ENCODE data around the gene COA1.
"Not testable (repeated sequence)": the region's sequence is repeated elsewhere in the genome, so short reads cannot be mapped to it uniquely, and the experiment has no call there.

Gene COA1, protein sequence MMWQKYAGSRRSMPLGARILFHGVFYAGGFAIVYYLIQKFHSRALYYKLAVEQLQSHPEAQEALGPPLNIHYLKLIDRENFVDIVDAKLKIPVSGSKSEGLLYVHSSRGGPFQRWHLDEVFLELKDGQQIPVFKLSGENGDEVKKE

GRCh38 chr7:43729214-43729923 lies at the start of gene COA1:
Gene COA1, minus strand, starts transcription at chr7:43729523. Its CDS starts 80,909 bp downstream, at chr7:43648614.
- DNase-seq (ENCODE audit: low read depth in 2 of 2): peak; percentile 68 to 74

- not testable (repeated sequence) for DNase-seq (ENCODE audit: low read depth in 2 of 2)
Measured at GRCh38 chr7:43778293-43779044, 49.1 kb upstream of the COA1 start.

GRCh38 chr7:43775255-43775654 lies 45.9 kb upstream of the COA1 start:
- not testable (repeated sequence) for DNase-seq (ENCODE audit: low read depth in 2 of 2)

- not testable (repeated sequence) for DNase-seq (ENCODE audit: low read depth in 2 of 2)
Measured at GRCh38 chr7:43773268-43773667, 43.9 kb upstream of the COA1 start.

DNA sequence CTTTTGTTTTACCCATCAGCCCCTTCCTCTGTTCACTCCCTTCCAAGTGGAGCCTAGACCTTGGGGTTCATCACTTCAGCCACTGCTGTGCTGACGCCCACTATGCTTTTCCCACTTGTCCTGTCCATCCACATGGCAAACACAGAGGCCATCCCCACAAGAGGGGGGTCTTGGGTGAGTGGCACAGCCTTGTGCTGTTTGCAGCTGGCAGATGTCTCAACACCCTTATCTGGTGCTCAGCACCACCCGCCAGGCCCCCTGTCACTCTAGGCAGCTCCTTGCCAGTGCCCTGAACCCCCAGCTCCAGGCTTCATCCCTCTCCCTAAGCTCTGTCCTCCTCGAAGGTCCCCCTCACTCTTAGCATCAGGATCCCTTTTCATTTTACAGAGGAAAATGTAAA lies 42.2 kb upstream of the COA1 start:
- DNase-seq (ENCODE audit: low read depth in 2 of 2): no peak

GRCh38 chr7:43771128-43771527 lies 41.8 kb upstream of the COA1 start:
- DNase-seq (ENCODE audit: low read depth in 2 of 2): no peak

GRCh38 chr7:43769791-43770465 lies 40.6 kb upstream of the COA1 start:
- DNase-seq (ENCODE audit: low read depth in 2 of 2): no peak

GRCh38 chr7:43769281-43769680 lies 40.0 kb upstream of the COA1 start:
- DNase-seq (ENCODE audit: low read depth in 2 of 2): no peak

DNA sequence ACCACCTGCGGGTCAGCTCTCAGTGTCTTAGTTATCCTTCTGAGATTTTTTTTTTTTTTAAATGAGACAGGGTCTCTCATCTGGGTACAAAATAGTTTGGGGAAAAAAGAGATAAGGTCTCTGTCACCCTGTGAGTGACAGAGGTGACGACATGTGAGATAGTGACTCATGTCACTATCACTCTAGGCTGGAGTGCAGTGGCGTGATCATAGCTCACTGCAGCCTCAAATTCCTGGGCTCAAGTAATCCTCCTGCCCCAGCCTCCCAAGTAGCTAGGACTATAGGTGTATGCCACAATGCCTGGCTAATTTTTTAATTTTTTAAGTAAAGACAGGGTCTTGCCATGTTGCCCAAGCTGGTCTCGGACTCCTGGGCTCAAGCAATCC lies 39.6 kb upstream of the COA1 start:
- no peak for DNase-seq (ENCODE audit: low read depth in 2 of 2)

- no peak for DNase-seq (ENCODE audit: low read depth in 2 of 2)
Measured at GRCh38 chr7:43768201-43768886, 39.0 kb upstream of the COA1 start.

GRCh38 chr7:43767311-43767710 lies 38.0 kb upstream of the COA1 start:
- DNase-seq (ENCODE audit: low read depth in 2 of 2): no peak

DNA sequence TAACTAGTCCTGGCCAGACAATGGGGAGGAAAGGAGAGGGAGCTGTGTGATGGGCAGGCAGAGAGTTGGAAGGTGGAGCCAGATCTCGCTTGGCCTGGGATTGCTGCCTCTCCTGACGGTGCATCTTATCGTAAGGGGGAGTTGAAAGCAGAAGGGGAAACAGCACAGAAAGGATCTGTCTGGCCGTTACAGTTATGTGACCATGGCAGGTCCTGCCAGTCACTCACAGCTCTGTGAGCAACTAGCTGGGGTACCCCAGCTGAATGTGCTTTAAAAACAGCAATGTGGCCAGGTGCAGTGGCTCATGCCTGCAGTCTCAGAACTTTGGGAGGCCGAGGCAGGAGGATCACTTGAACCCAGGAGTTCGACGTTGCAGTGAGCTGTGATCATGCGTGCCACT lies 37.2 kb upstream of the COA1 start:
- DNase-seq (ENCODE audit: low read depth in 2 of 2): no peak

- DNase-seq (ENCODE audit: low read depth in 2 of 2): no peak
Measured at GRCh38 chr7:43764807-43765491, 35.6 kb upstream of the COA1 start.

DNA sequence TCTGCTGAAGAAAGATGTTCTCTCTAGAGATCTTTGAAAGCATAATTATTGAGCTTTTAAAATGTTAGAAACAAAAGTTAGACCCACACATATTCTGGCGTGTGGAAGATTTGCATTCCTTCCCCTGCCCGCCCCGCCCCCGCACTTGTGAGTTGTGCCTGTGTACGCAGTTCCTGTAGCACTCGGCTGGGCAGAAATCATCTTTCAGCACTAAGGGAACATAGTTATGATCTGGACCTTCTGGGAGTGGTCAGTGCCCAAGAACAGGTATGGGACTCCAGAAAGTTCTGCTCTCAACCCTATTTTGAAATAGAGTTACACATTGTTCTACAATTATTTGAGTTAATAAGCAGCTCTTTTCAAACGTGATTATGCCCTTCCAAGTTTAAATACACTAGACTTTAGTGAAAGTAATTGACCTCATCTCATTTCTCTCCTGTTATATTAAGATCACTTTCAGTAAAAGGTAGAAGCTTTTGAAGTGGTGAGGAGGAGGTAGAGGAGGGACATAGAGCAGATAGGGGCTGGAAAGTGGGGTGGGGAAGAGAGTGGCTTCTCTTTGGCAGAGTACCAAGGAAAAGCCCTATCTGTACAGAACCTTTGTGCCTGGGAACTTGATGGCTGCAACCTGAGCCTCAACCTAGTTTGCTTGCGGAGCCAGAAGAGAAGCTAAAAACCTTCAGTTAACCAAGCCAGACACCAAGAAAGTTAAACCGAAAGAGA lies 34.9 kb upstream of the COA1 start:
- peak; percentile 14 to 34 for DNase-seq (ENCODE audit: low read depth in 2 of 2)

GRCh38 chr7:43763183-43763582 lies 33.9 kb upstream of the COA1 start:
- DNase-seq (ENCODE audit: low read depth in 2 of 2): no peak

GRCh38 chr7:43761938-43762692 lies 32.8 kb upstream of the COA1 start:
- no peak for DNase-seq (ENCODE audit: low read depth in 2 of 2)

- no peak for DNase-seq (ENCODE audit: low read depth in 2 of 2)
Measured at GRCh38 chr7:43761382-43761781, 32.1 kb upstream of the COA1 start.

GRCh38 chr7:43760861-43761260 lies 31.5 kb upstream of the COA1 start:
- no peak for DNase-seq (ENCODE audit: low read depth in 2 of 2)

- peak in 1 of 2 donors; percentile 32 for DNase-seq (ENCODE audit: low read depth in 2 of 2)
Measured at GRCh38 chr7:43758822-43759683, 29.7 kb upstream of the COA1 start.
